G401.6 (cell line): ENCODE results near the gene ZBTB17.
"Not testable (repeated sequence)": the region's sequence is repeated elsewhere in the genome, so short reads cannot be mapped to it uniquely, and the experiment has no call there.

Source experiments
- FAIRE-seq: peaks from 2 replicates; lab custom pipeline; 2012; peaks lifted over from hg19 to GRCh38; lab: Jason Lieb, UNC

ZBTB17 gene

DNA sequence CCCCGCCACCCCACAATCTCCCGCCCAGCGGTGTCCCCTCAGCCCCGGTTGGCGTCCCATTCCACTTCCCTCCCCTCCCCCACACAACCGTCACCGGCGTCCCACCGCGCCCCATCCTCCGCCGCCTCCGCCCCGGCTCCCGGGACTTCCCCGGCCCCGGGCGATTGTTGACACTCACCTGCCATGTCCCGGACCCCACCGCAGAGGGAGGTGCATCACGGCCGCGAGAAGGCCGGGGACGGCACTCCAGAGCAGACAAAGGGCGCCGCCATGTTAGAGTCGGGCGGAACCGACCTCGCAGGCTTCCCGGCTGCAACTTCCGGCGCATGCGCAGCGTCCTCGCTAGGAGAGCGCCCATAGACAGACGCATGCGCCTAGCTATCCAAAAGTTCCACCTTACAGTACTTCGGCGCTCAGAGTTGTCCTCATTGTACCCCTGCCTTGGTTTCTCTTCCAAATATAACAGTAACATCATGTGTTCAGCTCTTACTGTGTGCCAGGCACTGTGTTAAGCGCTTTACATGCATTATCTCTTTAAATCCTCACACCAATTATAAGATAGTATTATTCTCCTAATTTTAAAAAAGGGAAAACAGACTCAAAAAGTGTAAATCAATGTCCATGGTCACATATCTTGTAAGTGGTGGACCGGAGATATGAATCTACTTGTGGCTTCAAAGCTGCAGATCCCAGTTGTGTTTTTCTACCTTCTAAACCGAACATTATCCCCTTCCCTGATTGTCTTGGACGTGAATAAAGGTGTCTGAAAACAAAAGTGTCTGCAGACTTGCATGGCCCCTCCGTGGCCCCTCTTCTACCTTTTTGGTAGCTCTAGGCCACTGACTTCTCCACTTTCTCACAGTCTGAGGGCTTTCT is at the start of gene ZBTB17:
Gene ZBTB17 (minus strand): TSS at position 297 of the 876 bp plus-strand sequence. CDS start 27,606 bp downstream, outside the sequence.
- peak; percentile 25 for FAIRE-seq

- FAIRE-seq = no peak
Observed at GRCh38 chr1:16023050-16023653, 47.3 kb upstream of the ZBTB17 start.

DNA sequence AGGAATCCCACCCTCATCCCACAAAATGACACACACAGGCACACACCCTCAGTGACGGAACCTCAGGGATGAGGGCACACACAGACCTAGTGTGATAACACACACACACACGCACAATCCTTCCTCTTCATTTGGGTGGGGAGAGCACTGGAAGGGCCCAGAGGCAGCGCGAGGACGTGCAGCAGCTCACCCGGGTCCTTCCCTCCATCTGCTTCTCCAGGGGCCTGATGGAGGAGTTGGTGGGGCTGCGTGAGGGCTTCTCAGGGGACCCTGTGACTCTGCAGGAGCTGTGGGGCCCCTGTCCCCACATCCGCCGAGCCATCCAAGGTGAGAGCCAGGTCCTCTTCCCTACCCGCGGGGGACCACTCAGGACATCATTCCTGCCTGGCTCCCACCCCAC is 46.5 kb upstream of the ZBTB17 start:
- FAIRE-seq = no peak

- no peak for FAIRE-seq
Observed at GRCh38 chr1:16021681-16022080, 45.8 kb upstream of the ZBTB17 start, which contains the start of gene CLCNKA. TSS of gene CLCNKA (plus strand) at chr1:16022036. CDS start at chr1:16022620, 584 bp downstream.

GRCh38 chr1:16020878-16021277 is 45.0 kb upstream of the ZBTB17 start:
- not testable (repeated sequence) for FAIRE-seq

DNA sequence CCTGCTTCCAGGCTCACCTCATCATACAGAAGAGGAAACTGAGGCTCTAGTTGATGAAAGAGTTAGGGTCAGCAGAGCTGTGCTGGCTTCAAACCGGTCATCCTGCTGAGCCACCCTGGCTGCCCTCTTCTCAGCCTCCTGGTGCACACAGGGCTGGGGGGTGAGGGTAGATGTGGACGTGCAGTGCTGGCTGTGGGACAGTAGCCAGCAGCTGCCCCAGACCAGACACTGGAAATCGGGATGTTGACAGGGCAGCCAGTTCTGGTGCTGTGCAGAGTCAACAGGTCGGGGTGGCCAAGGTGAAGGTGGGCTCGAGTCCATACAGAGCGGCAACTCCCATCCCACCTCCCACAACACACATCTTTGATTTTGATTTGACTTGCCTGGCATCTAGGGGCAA is 44.4 kb upstream of the ZBTB17 start:
- FAIRE-seq = no peak

- no peak for FAIRE-seq
Observed at GRCh38 chr1:16019644-16020277, 43.9 kb upstream of the ZBTB17 start.

GRCh38 chr1:16018749-16019643 is 43.1 kb upstream of the ZBTB17 start:
- FAIRE-seq = no peak

DNA sequence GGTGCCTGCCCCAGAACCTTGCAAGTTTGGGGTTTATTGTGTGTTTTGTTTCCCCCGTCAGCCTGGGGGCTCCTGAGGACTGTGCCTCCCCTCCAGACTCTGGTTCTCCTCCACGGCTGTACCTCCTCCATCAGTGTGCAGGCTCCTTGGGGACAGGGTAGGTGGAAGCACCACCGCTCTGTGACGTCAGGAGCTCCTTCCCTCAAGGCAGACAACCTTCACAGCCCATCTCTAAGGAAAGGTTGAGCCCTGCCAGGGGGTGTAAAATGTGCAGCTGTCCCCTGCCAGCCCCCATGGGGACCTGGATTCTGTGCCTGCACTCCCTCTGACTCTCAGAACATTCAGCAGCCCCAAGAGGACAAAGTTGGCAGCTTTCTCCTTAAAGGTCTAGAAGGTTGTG is 42.4 kb upstream of the ZBTB17 start:
- FAIRE-seq = no peak

DNA sequence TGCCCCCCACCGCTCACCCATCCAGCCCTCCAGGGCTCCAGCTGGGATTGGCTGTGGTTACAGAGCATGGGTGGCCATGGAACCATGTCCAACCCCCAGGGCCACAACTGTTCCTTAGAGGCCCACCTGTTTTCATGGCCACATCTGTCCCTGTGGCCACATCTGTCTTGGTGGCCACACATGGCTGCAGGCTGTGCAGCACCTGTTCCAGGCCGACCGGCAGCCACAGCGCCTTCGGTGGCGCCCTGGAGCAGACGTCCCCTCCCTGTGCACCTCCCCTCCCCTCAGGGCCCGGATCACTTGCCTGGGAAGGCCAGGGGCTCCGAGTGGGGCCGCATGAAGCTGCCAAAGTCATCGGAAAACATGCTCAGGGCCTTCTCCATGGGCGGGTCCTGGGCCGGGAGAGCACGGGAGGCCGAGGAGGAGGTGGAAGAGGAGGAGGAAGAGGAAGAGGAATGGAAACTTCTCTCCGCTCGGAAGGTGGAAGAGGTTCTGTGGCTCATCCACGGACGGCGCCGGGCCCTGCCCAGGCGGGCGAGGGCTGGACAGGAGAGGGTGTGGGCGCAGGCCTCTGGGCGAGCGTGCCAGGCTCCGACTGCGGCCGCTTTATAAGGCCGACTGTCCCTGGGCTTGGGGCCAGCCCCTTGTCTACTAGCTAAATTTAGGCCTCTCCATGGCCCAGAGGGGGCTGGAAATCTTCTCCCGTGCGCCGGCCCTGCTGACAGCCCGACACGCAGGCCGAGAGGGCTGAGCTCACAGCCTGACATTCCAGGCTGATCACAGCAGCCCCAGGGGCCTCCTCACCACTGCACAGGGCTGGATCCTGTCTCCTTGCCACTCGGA is 41.8 kb upstream of the ZBTB17 start, which contains the start of gene HSPB7:
Gene HSPB7 (minus strand): TSS at position 583 of the 843 bp plus-strand sequence. CDS start 80 bp downstream, at position 503.
- FAIRE-seq = no peak

- FAIRE-seq = no peak
Observed at GRCh38 chr1:16017076-16017460, 41.2 kb upstream of the ZBTB17 start.

DNA sequence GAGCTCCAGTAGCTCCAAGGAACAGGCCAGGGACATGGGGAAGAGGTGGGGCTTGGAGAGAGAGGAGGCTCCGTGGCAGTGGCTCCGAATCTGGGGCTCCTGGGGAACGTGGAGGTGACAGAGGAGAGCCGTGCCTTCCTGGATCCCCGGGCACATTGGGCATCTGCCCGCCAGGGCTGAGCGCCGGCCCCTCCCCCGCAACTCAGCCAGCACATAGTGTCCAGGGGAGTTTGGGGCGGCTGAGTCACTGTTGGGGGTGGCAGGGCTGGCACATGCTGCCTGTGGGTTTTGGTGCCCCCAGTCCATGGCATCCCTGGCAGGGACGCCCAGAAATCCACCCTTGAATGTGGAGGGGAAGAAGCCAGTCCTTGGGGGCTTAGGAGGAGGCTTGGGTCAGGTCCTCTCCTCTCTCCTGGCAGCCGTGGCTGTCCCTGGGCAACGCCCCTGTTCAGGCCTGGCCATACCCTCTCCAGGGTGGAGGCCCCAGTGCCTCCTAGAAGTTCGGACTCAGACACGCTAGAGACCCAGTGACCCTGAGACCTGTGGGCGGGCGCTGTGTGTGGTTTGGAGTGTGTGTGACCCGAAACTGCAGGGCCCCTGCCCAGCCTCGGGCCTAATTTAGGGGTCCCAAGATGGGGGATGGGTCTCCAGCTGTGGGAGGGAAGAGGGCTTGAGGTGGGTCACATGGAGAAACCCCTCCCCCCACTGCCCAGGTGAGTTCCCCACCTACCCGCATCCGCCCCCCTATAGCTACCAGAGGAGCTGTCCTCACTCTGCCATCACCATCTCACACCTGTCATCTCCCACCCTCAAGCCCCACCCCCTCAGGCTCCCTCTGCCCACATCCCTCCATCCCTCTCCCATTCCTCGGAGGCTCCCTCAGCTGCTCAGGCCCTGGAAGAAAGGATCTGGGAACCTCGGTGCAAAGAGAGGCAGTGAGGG is 40.3 kb upstream of the ZBTB17 start:
- FAIRE-seq = no peak

- no peak for FAIRE-seq
Observed at GRCh38 chr1:16015491-16015890, 39.6 kb upstream of the ZBTB17 start.

DNA sequence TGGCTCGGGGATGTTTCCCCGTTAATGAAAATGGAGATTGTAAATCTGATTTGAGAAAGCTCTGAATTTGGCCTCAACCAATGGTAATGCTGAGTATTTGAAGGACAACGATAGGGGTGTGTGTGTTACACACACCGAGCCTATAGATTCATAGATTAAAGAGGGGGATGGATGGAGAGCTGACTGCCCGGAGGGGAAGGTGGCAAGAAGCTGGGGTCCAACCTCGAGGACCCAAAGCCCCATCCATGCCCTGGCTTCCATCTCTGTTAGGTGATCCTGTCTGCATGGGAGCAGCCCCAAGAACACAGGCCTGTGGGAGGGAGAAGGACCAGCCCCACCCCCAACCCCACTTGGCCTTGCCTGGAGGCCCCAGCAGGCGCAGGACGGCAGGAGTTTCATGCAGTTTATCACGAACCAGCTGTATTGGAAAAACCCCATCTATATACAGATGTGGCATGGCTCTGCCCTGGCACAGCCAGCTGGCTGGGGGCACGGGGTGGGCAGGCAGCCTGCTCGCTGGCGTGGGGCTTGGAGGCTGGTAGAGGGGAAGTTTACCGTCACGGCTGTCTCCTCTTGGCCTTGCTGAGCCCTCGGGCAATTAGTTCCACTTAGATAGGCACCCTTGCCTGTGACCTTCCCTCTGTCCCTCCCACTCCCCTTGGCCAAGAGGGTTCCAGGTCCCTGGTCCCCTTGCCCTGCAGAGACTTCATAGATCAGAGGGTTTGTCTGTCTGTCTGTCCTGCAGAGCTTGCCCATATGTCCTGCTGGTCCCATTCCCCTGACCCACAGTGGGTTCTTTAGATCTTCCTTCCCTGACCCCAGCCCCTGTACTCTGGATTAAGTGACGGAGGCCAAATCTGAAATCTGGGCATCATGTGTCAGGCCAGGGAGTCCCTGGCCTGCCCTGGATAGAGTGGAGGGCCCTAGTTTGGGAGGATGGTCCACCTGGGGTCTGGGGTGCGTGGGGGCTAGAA is 38.9 kb upstream of the ZBTB17 start:
- FAIRE-seq = no peak

GRCh38 chr1:16013908-16014258 is 38.0 kb upstream of the ZBTB17 start:
- no peak for FAIRE-seq

- FAIRE-seq = no peak
Observed at GRCh38 chr1:16013220-16013907, 37.5 kb upstream of the ZBTB17 start.

DNA sequence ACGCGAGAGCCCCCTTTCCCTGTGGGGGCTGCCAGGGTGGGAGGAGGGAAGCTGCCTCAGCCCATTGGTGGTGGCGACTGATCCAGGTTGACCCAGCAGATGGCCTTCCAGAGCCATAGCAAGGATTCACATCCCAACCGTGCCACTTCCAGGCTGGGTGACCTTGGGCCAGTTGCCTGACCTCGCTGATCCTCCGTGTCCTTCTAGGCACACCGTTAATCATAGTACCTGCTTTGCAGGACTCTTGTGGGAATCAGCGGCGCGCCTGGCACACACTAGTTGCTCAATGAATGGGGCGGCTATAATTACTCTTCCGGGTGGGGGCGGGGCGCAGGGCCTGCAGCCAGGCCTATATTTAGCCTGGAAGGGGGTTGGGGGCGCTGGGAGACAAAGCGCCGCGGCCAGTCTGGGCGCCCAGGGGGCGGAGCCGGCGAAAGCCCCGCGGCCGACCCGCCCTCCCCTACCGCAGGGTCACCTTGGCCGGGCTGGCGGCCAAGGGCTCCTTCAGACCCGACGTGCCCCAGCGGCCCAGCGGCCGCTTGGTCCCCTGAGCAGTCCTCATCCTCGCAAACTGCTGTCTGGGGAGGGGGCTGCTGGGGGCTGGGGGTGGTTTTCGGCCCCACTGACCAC is 36.8 kb upstream of the ZBTB17 start:
- FAIRE-seq = no peak
